GM12892 (cell line): ENCODE data around the gene JAZF1.

Source experiments
- POLR2A ChIP-seq: IDR thresholded peaks from 2 replicates; pipeline ENCODE4 v1.6.1; 2011; ENCODE audit warnings: low read depth, low read length, control low read depth
- POLR2AphosphoS5 ChIP-seq: IDR thresholded peaks from 2 replicates; pipeline ENCODE4 v1.6.1; 2011; ENCODE audit warnings: low read depth, low read length, control low read depth
- TAF1 ChIP-seq: IDR thresholded peaks from 2 replicates; pipeline ENCODE4 v1.6.1; 2011; ENCODE audit warnings: low read depth, mild to moderate bottlenecking, control low read depth, low read length, borderline replicate concordance

- TF ChIP-seq POLR2A (no peak), POLR2AphosphoS5 (no peak), TAF1 (no peak)
These were observed 235.4 kb downstream of the JAZF1 start for GRCh38 chr7:27945058-27945795.
